Cerebellar cortex (tissue), 1 donor: ENCODE data around the gene RABL3.
"Not testable (repeated sequence)": the region's sequence is repeated elsewhere in the genome, so short reads cannot be mapped to it uniquely, and the experiment has no call there.

ENCODE experiments used
- DNase-seq: peaks from one replicate; pipeline ENCODE4 v3.0.0-alpha.2; 2015; ENCODE audit warnings: low spot score

RABL3 gene

GRCh38 chr3:120743556-120744195, 1.4 kb upstream of the RABL3 start:
- no peak for DNase-seq

DNA sequence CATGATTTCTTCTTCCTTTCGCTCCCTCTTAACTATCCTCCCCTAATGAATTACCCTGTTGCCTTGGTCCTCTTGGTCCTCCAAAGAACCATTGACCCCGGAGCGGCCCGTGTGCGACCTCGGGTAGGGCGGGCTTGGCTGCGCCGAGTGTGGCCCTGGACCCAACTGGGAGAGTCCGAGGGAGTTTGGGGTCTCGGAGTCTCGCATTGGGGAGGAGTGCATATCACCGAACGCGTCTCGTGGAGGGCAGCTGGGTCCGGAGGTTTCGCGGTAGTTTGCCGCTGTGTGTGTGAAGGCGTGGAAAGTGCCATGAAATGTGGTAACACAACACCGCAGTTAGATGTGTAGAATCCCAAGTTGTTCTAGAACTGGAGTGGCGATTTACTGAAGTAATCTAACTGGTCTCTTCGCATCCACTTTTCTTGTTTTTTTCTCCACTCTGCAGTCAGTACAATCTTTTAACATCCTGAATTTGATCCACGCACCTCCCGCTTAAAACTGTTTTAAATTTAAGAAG, 591 bp upstream of the RABL3 start:
- no peak for DNase-seq

- DNase-seq: no peak
Observed at GRCh38 chr3:120741837-120742197, 499 bp downstream of the RABL3 start.

GRCh38 chr3:120741320-120741719, 996 bp downstream of the RABL3 start:
- no peak for DNase-seq

DNA sequence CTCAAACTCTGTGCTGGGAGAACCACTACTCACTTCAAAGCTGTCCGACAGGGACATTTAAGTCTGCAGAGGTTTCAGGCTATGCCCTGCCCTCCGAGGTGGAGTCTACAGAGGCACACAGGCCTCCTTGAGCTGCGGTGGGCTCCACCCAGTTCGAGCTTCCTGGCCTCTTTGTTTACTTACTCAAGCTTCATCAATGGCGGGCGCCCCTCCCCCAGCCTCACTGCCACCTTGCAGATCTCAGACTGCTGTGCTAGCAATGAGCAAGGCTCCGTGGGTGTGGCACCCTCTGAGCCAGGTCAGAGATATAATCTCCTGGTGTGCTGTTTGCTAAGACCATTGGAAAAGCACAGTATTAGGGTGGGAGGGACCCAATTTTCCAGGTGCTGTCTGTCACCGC, 4.3 kb downstream of the RABL3 start:
- not testable (repeated sequence) for DNase-seq

DNA sequence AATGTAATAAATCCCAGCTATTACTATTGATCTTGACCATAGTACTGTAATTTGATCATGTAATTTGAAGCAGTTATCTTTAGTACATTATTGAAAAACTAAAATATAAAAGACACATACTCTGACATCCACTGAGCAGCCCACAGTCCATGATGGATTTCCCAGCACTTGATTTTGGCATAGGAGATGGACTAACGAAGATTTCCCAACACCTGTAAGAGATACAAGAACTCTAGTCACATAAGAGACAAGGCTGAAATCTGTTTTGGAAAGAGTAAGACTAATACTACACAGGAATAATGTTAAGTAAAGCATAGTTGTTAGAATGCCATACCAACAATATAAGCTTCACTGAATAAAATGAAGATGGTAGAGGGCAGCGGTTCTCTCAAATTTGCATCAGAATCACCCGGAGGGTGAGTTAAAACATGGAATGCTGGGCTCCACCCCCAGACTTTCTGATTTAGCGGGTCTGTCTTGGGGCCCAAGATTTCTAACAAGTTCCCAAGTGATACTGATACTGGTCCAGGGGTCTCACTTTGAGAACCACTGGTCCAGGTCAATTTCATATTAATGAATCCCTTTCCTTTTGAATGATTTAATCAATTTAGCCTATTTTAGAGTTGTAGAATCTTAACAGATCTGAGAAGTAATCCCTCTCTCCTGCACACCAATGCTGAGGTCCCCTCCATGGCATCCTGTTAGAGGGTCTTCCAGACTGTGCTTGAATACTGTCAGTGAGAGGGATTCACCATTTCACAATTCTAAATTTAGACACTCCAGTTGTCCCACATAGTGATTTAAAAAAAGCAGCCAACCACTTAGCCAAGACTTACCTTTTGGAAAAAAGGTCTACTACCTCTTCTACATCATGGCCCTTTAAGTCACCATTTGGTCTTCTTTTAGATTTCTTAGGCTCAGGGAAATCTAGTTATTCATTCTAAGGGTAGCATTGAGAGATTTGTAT, 11.5 kb downstream of the RABL3 start:
- DNase-seq: no peak

DNA sequence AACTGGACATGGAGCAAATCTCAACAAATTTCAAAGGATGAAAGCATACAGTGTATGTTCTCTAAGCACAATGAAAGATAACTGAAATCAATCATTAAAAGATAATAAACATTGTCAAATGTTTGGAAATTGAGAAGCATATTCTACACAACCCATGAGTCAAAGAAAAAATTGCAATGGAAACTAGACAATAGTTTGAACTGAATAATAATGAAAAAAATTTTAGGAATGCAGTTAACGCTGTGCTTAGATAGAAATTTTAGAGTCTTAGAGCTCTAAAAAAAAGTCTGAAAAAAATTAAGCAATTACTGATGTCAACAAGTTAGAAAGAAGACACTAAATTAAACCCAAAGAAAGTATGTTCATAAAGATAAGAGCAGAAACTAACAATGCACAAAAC, 15.5 kb downstream of the RABL3 start:
- no peak for DNase-seq

DNA sequence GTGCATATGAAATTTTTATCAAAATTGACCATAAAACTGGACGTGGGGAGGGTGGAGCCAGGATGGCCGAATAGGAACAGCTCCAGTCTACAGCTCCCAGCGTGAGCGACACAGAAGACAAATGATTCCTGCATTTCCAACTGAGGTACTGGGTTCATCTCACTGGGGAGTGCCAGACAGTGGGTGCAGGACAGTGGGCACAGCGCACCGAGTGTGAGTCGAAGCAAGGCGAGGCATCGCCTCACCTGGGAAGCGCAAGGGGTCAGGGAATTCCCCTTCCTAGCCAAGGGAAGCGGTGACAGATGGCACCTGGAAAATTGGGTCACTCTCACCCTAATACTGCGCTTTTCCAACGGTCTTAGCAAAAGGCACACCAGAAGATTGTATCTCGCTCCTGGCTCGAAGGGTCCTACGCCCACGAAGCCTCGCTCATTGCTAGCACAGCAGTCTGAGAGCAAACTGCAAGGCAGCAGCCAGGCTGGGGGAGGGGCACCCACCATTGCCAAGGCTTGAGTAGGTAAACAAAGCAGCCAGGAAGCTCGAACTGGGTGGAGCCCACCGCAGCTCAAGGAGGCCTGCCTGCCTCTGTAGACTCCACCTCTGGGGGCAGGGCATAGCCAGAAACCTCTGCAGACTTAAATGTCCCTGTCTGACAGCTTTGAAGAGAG, 23.0 kb downstream of the RABL3 start:
- peak; percentile 65 for DNase-seq

GRCh38 chr3:120713262-120713661, 29.1 kb downstream of the RABL3 start:
- DNase-seq: no peak

DNA sequence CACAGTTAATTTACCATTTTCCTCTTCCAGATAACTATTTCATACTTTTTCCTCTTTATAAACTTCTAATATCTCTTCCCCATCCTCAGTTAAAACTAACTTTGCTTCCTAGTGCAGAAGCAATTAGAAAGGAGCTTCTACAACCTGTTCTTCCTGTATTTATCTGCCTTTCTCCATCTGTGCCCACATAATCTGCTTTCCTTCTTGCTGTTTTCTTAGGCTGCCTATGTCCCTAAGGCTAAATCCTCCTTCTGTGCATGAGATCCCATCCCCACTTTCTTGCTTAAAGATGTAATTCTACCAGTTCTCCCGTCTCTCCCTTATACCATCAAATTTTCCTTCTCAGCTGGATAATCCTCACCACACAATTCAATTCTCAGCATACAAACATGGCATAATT, 31.9 kb downstream of the RABL3 start:
- no peak for DNase-seq

GRCh38 chr3:120708408-120708807, 33.9 kb downstream of the RABL3 start:
- DNase-seq: no peak

DNA sequence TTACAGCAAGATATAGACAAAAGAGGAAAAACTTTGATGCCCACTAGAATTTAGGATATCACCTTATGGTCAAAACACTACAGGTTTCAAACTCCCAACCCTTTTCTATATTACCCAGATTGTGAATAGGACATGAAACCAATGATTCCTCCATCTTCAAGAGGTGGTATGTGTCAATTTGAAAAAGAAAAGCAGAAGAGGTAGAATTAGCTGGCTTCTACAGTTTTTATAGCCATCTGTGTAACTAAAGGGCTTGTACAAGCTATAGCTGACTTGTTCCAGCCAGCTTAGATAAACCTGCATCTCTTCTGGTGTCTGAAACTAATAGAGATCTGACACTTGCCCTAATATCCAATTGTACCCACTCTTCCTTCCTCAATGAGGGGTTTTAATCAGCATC, 35.4 kb downstream of the RABL3 start:
- no peak for DNase-seq

GRCh38 chr3:120705884-120706582, 36.3 kb downstream of the RABL3 start:
- DNase-seq: no peak

- no peak for DNase-seq
Observed at GRCh38 chr3:120699333-120699732, 43.0 kb downstream of the RABL3 start.

DNA sequence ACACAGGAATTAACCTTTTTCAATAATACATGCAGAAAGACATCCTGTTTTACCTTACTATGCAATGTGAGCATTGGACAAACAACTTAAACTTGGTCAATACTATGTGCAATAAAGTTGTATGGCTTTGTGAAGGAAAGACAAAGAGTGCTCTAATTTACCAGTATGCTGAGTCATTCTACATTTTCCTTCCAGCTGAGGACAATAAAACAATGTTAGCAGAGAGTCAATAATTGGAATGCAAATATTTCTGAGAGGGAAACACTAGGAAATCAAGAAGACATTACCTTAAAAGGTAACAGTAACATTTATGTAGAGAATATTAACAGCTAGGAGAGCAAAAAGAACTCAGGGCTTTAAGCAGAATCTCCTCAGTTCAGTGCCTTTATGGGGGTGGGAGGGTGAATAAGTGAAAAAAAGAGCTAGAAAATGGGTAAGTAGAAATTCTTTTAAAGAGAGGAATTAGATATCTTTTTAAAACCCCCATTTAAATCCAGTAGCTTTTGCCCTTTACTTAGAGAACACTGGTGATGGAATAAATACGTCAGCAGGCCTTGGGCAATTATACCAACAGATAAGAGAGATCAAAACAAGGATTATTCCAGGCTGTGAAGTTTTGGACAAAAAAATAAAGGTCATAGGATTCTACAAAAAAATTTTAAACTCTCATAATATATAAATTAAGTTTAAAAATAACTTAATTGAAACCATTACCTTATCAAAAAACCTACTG, 48.7 kb downstream of the RABL3 start:
- no peak for DNase-seq

DNA sequence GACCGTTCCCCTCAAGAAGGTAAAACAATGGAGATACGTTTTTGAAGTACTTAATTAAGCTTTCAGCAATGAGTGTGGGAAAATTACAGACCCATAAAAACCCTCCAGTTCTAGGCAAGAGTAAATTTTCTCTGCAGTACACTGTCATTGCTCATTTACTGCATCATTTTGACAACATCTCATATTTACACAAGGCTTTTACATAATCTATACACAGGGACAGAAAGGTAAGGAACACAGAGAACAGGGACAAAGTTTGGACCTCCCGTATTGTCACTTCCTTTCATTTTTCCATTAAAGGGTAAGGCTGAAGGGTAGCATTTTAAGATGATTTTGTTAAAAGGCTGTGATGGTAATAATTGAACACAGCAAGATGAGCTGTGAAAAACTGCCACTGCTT, 52.9 kb downstream of the RABL3 start:
- no peak for DNase-seq

GRCh38 chr3:120688121-120688520, 54.2 kb downstream of the RABL3 start:
- DNase-seq: no peak

DNA sequence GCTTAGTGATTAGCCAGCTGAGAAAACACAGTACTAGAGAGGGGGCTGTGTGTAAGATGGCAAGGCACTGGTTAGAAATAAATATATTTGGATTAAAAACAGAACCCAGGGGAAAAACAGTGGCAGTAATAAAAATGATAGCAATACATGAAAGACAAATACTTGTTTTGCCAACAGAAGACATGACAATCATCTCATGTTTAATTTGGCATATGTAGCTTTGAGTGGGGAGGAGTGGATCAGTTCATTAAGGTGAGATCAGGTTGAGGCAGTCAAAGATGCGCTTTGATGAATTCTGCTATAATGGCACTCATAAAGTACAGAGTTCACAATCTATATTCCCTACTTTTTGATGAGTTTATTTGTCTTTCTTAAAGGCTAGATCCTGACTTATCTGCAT, 56.9 kb downstream of the RABL3 start:
- no peak for DNase-seq

DNA sequence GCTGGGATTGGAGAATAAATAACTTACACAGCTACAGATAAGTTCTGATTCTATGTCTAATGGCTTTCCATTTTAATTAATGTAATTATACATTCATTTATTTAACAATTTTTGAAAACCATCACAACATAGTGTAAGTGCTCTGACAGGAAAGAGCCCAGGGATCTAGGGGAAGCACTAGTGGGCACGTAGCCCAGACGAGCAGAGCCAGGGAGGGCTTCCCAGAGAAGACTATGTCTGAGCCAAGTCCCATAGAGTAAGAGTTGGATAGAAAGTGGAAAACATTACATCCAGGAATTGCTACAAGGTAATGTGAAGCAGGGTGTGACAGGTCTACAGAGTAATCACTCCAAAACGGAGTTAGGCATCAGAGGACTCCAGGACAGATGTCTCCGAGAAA, 57.4 kb downstream of the RABL3 start:
- peak; percentile 69 for DNase-seq

DNA sequence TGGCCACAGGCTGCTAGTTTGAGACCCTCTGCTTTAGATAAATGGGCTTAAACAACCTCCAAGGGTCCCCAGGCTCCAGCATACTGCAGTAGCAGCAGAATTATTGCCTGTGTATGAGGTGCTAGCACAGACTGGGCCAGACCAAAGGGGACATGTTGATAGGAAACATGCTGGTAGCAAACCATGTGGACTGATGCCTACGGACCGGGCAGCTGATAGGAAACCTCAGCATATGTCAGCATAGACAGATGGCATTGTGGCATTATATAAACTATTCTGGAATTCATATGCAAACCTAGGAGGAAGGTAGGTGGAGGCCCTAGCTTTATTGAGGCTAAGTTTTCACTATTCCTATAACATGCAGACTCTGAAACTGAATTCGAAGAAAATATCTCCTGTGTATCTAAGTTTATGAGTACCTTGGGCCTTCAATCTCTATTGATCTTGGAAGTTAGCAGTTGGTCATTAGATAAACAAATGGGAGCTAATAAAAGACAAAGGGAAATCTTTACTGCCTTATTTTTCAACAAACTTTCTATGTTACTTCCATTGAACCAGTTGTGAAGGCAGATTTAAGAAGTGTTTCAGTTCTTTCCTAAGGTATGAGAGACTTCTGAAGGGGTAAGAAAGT, 58.5 kb downstream of the RABL3 start:
- peak; percentile 83 for DNase-seq

DNA sequence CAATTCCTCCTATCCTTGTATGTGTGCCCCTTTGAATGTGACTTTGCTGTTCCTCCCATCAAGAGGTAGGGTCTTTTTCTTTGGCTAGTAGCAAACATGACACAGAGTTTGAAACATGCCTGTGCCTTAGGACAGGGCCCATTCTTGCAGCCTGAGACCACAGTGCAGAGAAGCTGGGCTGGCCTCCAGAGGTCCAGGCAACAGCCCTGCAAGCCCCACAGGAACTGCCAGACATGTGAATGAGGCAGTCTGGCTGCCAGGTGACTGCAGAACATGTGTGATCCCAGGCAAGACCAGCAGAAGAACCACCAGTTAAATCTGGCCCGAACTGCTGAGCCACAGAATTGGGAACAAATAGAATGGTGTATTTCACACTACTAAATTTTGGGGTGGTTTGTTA, 59.1 kb downstream of the RABL3 start:
- DNase-seq: peak; percentile 76
